ENCODE results near the gene CALML3. TPM values are rescaled to one million over a fixed set of nuclear protein-coding genes. Genes with fewer than 3 reads are reported as not detected.

CALML3 gene
- total and polyA plus RNA-seq, 2 of the 8 experiments (the other 6 are each of a cell fraction or from before 2014, with no cell fraction given), result not detected

DNA sequence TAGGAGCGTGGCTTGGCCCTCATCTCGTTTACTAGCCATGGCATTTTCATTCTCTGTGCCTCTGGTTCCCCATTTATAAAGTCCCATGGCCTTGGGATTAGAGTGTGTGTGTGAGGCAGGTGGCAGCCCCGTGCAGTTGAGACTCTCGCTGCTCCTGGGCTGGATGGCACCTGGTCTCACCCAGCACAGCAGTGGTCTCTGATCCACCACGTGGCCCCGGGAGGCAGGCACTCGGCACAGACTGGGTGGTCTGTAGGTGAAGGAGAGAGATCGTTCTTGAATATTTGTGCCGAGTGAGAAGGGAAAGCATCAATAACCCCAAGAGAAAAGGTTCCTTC, 50.4 kb downstream of the CALML3 start:
- H3K4me3 ChIP-seq (ENCODE audit: extremely low read depth in 1 of 4, insufficient read depth in 2 of 4, low read depth in 3 of 4, low read length in 4 of 4), result no peak overlapping the region
- DNase-seq (ENCODE audit: low read depth in 1 of 2, low spot score in 2 of 2) (no peak), FAIRE-seq (no peak)
- no peaks in the 10 kb centered on the region for H3K36me3 ChIP-seq (ENCODE audit: control insufficient read depth in 2 of 4, insufficient read depth in 4 of 4, low read length in 3 of 4)
- 74% methylated on average over 9 of the region's 9 CpGs; no CpG with 5 or more reads in 1 of the 2 experiments for WGBS, 2 experiments (ENCODE audit: extremely low coverage in 1 of 2, insufficient coverage in 1 of 2, insufficient read length in 1 of 2, insufficient replicate concordance in 2 of 2, low coverage in 1 of 2, low lambda C conversion rate in 2 of 2, missing lambda C conversion rate in 1 of 2)
- H3K9me3 ChIP-seq (ENCODE audit: insufficient read depth in 2 of 2, low read depth in 1 of 2, low read length in 1 of 2), result no peaks in the 10 kb centered on the region
- no peak overlapping the region for H3K18ac ChIP-seq (ENCODE audit: extremely low read depth, low read length)
- H3K4ac ChIP-seq (replicated peaks; ENCODE audit: insufficient read length, low read depth, low read length), result no peak overlapping the region
- no peak overlapping the region for H3K14ac ChIP-seq (ENCODE audit: insufficient read length)
- ChIA-PET CTCF (ENCODE audit: partially characterized antibody) (interaction anchor here (0.9 kb wide), 1 partner anchor 15 kb away, joined by 4 read pairs; no protein-coding TSS in a partner anchor), POLR2A (ENCODE audit: partially characterized antibody) (no interaction called here)
- H2BK15ac ChIP-seq (ENCODE audit: low read length), result no peak overlapping the region
- 0 out of 2 replicates have a peak overlapping the region, but pooled peaks have one; percentile 39 for H2BK12ac ChIP-seq (ENCODE audit: low read depth, low read length)
- no peak overlapping the region for H3K4me2 ChIP-seq (ENCODE audit: insufficient read depth in 1 of 2, low read depth in 2 of 2, low read length in 2 of 2)
- H4K5ac ChIP-seq (ENCODE audit: insufficient read length, low read depth, low read length), result no peak overlapping the region
- no peak overlapping the region for H4K8ac ChIP-seq (ENCODE audit: extremely low read depth, insufficient read depth, low read length)
- H3K23me2 ChIP-seq (ENCODE audit: low read depth, low read length), result peaks cover 9% of the 10 kb centered on the region; the same call in 1 of the 2 replicates
- no peak overlapping the region for H4K91ac ChIP-seq (replicated peaks; ENCODE audit: insufficient read length, low read length)
- peak overlapping the region; percentile 35; the same call in 1 of the 2 replicates for H2AFZ ChIP-seq (ENCODE audit: low read length)
- no peak overlapping the region for H2BK20ac ChIP-seq (ENCODE audit: low read length)
- H2AK5ac ChIP-seq (ENCODE audit: low read depth, low read length), result no peak overlapping the region
- no peak overlapping the region for H3K27ac ChIP-seq (ENCODE audit: low read depth, low read length)
- no peaks in the 10 kb centered on the region for H4K20me1 ChIP-seq (replicated peaks in 1 of 2; ENCODE audit: control insufficient read depth in 1 of 2, insufficient read depth in 2 of 2, low read length in 2 of 2)
- H3K56ac ChIP-seq (replicated peaks; ENCODE audit: insufficient read length, low read depth, low read length), result no peak overlapping the region
- H3K79me2 ChIP-seq (ENCODE audit: control insufficient read depth in 1 of 2, insufficient read depth in 2 of 2, low read length in 2 of 2), result no peaks in the 10 kb centered on the region
- no peak overlapping the region for H2BK120ac ChIP-seq (replicated peaks; ENCODE audit: low read depth, low read length)
- no peaks in the 10 kb centered on the region for H3K79me1 ChIP-seq (ENCODE audit: low read depth, low read length)
- no peak for TF ChIP-seq JUND (IDR thresholded peaks at IDR 0.05; ENCODE audit: low read length)
- TF ChIP-seq GABPA (IDR thresholded peaks at IDR 0.05; ENCODE audit: borderline replicate concordance, insufficient read depth, low read length), result no peak
- TF ChIP-seq SP4 (IDR thresholded peaks at IDR 0.05; ENCODE audit: low read length), result no peak
- no peak for TF ChIP-seq TCF12 (IDR thresholded peaks at IDR 0.05; ENCODE audit: low read depth, low read length)
- H3K23ac ChIP-seq (ENCODE audit: insufficient read length), result no peak overlapping the region
- no peaks in the 10 kb centered on the region for H3K27me3 ChIP-seq (replicated peaks in 1 of 4; ENCODE audit: control insufficient read depth in 3 of 4, extremely low read depth in 1 of 4, insufficient read depth in 3 of 4, low read length in 3 of 4)
- no peak overlapping the region for H2BK5ac ChIP-seq (ENCODE audit: low read depth, low read length)
- H3K4me1 ChIP-seq (replicated peaks in 1 of 4; ENCODE audit: control insufficient read depth in 3 of 4, insufficient read depth in 4 of 4, low read length in 3 of 4), result peaks cover 0 to 4% (median 0%) of the 10 kb centered on the region in 4 experiments; a peak in 1 of 7 replicates
- H3K9ac ChIP-seq (replicated peaks in 1 of 4; ENCODE audit: extremely low read depth in 1 of 4, low read depth in 3 of 4, low read length in 3 of 4), result no peak overlapping the region

All from H1 (cell line).